Activated T-cell treated with anti-CD3 and anti-CD28 coated beads for 1 hour (primary cell): Measurements from ENCODE around the gene ATP6V0C.

Experiments used
- DNase-seq: peaks from one replicate; pipeline ENCODE4 v3.0.0-alpha.2; 2020; ENCODE audit warnings: low read depth

Gene ATP6V0C

DNA sequence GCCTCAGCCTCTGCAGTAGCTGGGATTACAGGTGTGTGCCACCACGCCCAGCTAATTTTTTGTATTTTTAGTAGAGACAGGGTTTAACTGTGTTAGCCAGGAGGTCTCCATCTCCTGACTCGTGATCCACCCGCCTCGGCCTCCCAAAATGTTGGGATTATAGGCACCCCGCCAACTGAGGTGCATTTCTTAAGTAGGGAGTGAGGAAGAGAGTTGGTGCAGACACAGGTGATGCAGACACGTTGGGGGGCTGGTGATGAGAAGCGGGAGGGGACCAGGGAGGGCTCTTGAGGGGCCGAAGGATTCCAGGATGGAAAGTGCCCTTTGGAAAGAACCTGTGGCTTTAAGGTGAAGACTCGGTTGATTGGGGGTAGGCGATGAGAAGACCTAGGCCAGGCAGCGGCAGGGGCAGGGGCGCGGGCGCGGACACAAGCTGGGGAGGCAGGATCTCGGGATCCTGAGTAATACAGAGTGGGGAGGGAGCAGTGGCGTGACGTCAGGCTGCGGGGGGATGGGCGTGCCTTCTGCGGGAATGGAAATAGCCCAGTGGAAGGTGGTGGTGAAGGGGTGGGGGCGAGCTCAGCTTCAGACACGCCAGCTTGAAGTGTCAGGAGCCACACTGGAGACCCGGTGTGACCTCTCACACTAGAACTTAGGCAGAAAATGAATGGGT lies 2.5 kb upstream of the ATP6V0C start:
- DNase-seq = no peak

DNA sequence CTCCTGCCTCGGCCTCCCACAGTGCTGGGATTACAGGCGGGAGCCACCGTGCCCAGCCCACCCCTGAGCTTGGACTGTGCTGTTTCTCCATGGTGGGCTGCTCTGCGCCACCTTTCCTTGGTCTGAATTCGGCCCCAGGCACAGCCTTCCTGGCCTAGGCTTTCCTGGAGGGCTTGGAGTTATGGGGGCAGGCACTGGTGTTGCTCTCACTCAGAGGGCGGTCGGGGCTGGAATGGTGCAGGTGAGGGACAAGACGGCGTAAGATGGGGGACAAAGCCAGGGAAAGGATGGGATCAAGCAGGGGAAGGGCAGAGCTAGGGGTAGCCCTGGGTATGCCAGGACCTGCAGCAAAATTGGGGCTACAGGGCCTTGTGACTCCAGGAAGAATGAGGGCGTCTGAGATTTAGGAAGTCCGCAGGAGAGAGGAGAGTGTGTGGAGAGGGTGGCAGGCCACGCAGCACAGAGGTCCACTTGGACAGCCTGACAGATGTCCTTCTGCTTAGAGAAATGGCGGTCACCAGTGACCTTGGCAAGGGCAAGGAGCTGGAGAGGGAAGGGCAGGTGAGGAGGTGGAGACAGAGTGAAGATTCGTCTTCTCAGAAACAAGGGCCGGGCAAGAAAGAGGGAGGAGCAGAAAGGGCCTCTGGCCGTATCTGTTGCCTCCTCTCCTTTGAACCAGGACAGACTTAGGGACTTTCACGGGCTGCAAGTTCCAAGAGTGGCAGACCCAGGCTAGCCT lies 1.6 kb upstream of the ATP6V0C start:
- no peak for DNase-seq

DNA sequence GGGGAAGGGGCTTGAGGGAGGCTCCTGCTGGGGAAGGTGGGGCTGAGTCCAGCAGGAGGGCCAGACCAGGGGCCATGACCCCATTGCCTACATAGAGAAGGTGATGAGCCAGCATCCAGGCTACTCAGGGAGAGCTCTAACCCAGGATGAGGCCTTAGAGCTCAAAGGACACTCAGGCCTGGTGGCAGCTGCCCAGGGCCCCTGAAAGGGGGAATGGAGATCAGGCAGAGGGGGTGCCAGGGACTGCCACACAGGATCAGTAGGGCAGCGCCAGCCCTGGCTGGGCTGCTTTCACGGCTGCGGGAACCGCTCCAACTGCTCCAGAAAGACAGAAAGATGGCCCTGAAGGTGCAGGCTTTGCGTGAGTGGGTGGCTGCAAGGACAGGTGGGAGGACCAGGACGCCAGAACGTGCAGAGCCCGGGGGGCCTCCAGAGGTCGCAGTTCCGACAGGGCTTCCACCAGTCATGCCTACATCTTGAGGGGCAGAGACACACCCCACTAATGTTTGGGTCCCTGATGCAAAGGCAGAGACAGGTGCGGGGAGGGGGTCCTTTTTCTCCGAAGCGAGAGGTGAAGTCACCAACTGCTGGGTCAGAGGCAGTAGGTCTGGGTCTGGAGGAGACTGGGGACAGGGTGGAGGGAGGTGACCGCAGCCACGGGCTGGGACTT lies 882 bp upstream of the ATP6V0C start:
- DNase-seq = no peak

DNA sequence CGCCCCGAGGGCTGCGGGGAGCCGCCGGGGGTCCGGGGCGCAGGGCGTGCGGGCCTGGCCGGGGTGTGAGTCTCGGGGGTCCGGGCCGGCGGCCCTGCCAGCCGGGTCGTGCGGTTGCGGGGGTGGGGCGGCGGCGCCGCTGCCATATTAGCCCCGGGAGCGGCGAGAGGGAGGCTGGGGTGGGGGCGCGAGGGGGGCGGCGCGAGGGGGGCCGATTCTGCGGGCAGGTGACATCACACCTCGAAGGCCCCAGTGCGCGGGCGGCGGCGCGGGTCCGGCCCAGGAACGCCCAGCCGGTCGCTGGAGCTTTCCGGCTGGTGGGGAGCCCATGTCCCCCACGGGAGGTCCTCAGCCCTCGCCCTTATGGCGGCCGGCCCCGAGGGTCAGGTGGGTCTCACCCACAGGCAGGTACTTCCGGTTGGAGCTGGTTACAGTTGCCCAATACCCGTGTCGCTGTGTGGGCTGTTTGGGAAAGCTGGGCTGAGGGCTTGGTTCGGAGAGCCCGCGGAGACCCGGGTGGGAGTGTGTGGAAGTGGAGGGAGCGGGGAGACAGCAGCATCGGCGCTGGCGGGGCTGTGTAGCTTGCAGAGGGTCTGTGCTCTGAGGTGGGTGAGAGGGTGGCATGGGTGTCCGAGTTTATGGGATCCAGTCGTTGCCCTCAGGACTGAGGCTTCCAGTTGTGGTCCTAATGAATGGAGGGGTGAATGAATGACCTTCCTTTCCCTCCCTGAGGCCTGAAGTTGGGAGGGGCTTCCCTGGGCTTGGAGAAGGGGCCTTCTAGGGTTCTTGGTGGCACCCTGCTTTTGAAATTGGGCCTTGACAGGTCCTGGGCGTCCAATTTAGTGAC lies 804 bp downstream of the ATP6V0C start:
- no peak for DNase-seq

DNA sequence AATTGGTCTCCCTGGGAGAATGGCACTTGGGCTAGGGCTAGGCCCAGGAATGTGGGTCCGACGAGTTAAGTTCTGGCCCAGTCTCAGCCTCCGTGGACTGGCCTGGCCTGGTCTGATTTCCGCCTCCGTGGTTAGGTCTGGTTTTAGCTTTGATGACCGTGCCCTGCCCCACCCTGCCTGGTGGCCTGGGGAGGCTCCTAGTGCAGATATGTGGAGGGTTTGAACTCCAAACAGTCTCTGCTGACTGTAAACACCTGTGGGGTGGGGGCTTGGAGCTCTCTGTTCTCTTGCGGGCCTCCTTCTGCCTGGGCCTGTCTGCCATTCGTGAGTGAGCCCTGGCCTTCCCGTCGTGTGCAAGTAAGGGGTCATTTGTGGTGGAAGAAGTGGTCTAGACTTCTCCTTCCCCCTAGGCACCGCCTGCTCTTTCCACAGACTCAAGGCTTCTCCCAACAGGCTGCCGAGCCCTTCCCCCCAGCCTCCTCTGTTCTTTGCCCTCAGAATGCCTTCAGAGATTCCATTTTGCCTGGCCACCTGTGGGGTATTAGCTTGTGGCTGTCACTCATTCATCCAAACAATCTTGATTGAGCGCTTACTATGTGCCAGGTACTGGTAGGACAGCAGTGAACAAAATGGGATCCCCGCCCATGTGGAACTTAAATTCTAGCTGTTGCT lies 1.6 kb downstream of the ATP6V0C start:
- DNase-seq = no peak

DNA sequence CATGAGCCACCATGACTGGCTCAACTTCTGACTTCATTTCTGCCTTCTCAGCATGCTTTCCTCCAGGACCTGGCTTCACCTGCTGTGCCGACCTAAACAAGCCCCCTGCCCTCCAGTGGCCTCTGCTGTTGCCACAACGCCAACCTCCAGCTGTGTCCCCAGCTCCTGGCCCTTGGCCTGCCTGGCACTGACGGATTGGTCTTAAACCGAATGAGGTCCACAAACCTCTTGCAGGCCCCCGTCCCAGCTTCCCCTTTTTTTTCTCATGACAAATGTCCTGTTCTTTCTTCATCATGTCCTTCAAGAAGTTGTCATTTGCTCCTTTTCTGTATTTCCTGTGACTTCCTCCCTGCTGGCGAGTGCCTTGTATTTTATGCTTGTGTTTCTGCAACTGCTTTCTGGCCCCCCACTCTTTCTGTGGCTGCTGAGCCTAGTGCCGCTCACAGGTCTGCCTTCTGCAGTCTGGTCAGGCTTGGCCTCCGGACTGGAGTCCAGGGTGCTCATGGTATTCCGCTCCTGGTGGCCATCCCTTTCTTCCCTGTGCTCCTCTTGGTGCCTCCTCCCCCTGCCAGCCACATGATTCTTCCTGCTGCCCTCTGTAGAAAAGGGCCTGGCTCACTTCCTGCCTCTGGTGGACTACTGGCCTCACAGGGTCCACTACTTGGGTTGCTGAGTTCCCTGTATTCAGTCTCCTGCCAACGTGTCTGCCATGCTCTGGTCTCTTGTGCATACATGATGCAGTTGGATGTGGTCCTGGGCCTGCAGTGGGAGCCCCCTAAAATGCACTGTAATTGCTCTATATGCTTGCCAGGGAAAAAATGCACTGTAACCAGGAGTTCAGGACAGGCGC lies 2.9 kb downstream of the ATP6V0C start:
- DNase-seq = no peak

DNA sequence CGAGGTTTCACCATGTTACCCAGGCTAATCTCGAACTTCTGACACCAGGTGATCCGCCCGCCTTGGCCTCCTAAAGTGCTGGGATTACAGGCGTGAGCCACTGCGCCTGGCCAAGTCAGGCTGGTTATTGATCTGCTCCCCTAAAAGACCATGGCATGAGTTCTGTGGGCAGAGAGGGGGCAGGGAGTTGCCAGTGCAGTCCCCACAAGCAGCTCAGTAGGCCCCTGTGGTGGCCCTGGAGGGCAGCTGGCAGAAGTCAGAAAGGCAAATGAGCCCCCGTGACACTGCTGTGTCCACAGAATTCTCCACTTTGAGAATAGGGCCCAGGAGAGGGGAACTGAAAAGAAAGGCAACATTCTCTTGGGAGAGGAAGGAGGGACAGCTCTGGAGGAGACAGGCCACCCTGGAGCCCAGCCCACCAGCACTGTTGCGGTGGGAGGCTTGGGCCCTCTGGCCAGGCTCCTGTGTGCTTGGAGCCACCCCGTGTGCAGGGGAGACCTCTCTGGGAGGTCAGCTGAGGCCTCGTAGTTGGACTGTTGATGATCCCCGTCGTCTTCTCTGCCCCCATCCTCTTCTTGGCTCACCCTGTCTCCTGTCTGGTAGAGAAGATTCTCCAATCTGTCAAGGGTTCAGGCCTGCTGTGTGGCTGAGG lies 4.3 kb downstream of the ATP6V0C start:
- no peak for DNase-seq

DNA sequence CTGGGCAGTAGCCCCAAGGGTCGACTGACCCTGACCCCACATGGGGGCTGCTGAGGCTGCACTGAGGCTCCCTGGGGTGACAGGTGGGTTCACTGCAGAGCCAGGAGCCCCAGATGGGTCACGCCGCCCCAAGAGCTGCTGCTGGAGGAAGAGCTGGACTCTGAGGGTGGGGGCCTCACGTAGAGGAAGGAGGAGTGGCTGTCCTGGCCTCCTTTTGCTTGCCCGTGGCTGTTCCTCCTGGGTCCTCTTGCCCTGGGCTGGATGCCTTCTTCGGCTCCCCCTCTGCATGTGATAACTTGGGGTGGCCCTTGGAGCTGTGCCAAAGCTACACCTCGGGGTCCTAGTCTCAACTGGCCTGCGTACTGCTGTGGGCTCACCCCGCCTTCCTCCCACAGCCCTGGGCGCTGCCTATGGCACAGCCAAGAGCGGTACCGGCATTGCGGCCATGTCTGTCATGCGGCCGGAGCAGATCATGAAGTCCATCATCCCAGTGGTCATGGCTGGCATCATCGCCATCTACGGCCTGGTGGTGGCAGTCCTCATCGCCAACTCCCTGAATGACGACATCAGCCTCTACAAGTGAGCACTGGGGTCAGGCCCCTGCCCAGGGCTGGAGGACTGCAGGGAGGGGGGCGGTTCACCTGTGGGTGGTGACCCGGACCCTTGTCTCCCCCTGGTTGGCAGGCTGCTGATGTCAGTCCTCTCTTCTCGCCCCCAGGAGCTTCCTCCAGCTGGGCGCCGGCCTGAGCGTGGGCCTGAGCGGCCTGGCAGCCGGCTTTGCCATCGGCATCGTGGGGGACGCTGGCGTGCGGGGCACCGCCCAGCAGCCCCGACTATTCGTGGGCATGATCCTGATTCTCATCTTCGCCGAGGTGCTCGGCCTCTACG lies 5.3 kb downstream of the ATP6V0C start:
- no peak for DNase-seq

DNA sequence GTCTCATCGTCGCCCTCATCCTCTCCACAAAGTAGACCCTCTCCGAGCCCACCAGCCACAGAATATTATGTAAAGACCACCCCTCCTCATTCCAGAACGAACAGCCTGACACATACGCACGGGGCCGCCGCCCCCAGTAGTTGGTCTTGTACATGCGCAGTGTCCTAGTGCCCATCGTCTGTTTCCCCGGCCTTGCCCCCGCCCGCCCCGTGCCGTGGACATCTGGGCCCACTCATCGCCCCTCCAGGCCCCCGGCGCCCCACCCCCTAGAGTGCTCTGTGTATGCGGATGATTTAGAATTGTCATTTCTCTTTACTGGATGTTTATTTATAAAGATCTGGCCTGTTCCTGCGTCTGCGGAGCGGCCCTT lies 5.9 kb downstream of the ATP6V0C start:
- DNase-seq = no peak

DNA sequence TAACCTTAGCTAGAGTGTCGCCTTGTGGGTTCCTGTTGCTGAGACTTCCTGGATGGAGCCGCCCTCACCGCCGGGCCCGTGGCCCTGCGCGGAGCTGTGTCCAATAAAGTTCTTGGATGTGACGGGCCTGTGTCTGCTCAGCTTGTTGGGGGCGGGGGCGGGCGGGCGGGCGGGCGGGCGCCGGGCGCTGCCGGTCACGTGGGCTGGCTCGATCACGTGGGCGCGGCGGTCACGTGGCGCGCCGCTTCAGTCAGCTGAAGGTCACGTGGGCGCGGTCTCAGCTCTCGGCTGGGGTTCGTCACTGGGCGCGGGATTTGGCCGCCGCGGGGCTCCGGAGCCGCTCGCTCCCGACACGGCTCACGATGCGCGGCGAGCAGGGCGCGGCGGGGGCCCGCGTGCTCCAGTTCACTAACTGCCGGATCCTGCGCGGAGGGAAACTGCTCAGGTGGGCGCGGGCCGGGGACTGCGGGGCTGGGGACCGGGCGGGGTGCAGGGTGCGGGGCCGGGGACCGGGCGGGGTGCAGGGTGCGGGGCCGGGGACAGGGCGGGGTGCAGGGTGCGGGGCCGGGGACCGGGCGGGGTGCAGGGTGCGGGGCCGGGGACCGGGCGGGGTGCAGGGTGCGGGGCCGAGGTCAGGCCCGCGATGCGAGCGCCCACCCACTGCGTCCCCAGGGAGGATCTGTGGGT lies 6.5 kb downstream of the ATP6V0C start, which contains the start of gene AMDHD2:
AMDHD2 (plus strand) TSS at position 275 of the 687 bp plus-strand sequence; CDS start at position 363, 88 bp downstream.
- DNase-seq = peak; percentile 86

DNA sequence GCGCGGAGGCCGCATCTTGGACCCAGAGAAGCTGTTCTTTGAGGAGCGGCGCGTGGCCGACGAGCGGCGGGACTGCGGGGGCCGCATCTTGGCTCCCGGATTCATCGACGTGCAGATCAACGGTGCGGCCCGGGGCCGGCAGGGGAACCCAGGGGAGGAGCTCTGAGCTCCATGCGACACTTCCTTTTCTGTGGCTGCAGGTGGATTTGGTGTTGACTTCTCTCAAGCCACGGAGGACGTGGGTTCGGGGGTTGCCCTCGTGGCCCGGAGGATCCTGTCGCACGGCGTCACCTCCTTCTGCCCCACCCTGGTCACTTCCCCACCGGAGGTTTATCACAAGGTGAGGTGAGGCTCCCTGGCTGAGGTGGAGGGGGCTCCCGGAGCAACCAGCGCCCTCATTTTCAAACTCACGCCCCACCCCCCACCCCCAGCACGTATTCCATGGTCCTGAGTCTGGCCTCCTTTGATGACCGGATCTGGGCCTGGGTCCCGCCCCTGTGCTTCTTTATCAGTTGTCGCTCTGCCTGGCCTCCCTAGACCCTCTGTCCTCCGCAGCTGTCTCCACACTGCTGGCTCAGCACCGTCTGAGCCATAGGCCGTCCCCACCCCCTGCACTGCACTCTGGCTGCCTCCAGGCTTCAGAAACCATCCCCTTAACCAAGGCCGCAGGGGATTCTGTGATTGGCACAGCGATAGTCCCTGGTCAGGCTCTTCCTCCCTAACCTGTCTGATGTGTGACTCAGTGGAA lies 7.2 kb downstream of the ATP6V0C start:
- DNase-seq = no peak

DNA sequence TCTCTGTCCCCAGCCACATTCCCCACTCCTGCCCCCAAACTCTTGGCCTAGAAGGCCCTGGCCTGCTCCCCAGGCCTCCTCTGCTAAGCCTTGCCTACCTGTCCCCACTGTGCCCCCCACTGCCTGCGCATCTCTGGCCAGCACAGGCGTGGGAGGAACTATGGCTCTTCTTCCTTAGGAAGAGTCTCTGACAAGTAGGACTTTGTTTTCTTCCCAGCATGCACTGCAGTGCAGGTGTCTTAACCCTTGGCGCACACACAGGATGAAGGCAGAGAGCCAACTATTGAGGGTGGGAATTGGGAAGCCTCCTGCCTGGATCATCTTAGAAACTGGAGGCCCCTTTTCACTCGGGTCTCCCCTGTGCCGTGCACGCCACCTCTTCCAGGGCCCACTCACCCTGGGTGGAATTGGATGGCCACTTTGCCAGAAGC lies 10.1 kb downstream of the ATP6V0C start:
- DNase-seq = no peak

DNA sequence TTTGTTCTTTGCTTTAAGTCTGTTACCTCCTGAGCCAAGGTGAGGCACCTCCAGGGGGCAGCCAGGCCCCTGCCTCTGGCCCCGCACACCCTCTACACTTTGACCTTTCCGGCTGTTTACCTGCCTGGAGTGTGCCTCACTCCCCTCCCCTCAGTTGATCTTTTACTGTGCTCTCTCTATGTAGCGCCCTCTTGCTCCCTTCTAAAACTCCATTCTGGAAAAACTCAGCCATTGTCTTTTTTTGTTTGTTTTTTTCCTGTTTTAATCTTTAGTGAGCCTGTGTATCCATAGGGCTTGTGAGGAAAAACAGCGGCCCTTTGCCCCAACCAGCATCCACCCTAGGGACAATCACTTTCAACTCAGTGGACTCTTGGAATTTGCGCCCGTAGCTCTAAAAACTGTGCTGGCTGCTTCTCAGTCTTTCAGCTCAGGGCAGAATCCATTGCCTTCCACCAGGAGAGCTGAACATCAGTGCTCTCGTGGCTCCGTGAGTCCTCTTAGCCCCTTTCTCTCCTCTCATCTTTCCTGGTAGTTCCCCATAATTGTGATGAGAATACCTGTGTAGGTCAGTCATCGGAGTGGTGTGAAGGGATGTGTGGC lies 10.7 kb downstream of the ATP6V0C start:
- no peak for DNase-seq

DNA sequence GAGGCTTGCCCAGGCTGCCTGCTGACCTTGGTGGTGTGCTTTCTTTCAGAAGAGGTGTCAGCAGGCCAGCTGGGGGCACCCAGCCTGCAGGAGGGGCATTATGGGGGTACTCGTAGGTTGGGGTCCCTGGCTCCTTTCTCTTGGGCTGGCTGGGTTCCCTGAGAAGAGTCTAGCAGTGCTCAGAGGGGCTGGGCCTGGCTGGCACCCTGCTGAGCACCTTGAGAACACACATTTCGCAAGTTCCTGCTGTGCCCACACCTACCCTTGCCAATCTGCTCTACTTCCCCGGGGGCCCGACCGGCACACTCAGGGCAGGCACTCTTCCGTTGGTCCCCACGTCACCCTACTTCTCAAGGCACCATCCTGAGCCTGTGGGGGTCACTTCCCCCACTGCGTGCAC lies 12.4 kb downstream of the ATP6V0C start:
- no peak for DNase-seq

DNA sequence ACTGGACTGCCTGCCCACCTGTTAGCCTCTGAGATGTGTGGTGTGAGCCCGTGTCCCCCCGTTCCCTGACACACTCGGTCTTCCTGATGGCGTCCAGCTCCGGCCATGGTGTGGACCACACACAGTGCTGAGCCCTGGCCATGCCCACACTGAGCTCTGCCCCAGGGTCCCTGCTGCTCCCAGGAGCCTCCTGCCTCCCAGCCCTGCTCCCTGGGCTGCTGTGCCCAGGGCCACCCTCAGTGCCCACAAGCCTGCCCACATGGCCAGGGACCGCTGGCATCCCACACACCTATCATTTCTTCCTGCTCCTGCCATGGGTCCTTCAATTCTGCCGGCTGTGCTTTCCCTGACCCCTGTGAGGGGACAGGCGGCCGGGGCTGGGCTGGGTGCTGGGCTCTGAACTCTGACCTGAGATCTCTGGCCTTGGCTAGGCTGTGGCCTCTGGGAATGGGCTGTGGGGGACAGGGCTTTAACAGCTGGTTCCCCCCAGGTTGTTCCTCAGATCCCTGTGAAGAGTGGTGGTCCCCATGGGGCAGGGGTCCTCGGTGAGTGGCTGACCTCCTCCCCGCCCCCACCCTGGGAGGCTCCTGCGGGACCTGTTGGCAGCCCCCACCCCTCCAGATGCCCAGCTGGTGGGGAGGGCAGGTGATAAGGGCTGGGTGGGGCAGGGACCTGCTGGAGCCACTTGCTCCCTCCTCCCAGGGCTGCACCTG lies 13.5 kb downstream of the ATP6V0C start:
- DNase-seq = no peak

DNA sequence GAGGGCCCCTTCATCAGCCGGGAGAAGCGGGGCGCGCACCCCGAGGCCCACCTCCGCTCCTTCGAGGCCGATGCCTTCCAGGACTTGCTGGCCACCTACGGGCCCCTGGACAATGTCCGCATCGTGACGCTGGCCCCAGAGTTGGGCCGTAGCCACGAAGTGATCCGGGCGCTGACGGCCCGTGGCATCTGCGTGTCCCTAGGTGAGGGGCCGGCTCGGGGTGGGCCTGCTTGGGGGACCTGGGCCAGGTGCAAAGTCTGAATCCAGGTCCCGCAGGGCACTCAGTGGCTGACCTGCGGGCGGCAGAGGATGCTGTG lies 14.0 kb downstream of the ATP6V0C start:
- DNase-seq = no peak
